ENCODE data around the gene STIL.

GRCh38 chr1:47325528-47325927, 11.6 kb upstream of the STIL start:
- no peak for TF ChIP-seq POLR2AphosphoS5 (IDR thresholded peaks at IDR 0.05)
- no peak for TF ChIP-seq EP300 (IDR thresholded peaks at IDR 0.05)
- no peak for TF ChIP-seq POLR2A (IDR thresholded peaks at IDR 0.05)
- TF ChIP-seq CTCF (IDR thresholded peaks at IDR 0.05), result no peak

Measured in suprapubic skin (tissue), 4 donors.